GM13976 (cell line): Measurements from ENCODE around the gene USP25.

ENCODE experiments used
- DNase-seq: peaks from one replicate; pipeline ENCODE4 v3.0.0; 2012; ENCODE audit warnings: low spot score
- CTCF ChIP-seq: IDR thresholded peaks from 2 replicates; pipeline ENCODE4 v1.5.1; 2012; ENCODE audit warnings: borderline replicate concordance, mild to moderate bottlenecking; ENCODE audit not compliant: insufficient read depth; ENCODE audit errors: extremely low read depth, missing control alignments, control extremely low read depth
- in situ Hi-C: fragments of 300-500 bp; cut with MboI; formaldehyde crosslinking; loops from one replicate; pipeline ENCODE4 v1.12.0; 2022; ENCODE audit warnings: low sequenced_read_pairs, mixed read lengths, inconsistent platforms; ENCODE audit not compliant: unreplicated experiment

USP25 gene

GRCh38 chr21:15776818-15777217 is 47.0 kb downstream of the USP25 start:
- no peak for TF ChIP-seq CTCF
- in situ Hi-C loops = no loop called here
- no peak for DNase-seq

GRCh38 chr21:15781986-15782385 is 52.2 kb downstream of the USP25 start:
- TF ChIP-seq CTCF = no peak
- DNase-seq = no peak
- in situ Hi-C loops = no loop called here

- no peak for TF ChIP-seq CTCF
- in situ Hi-C loops = no loop called here
- DNase-seq = no peak
Observed at GRCh38 chr21:15788847-15789523, 59.2 kb downstream of the USP25 start.

GRCh38 chr21:15793109-15793508 is 63.3 kb downstream of the USP25 start:
- no peak for TF ChIP-seq CTCF
- in situ Hi-C loops = no loop called here
- DNase-seq = no peak

- in situ Hi-C loops = no loop called here
- TF ChIP-seq CTCF = no peak
Observed at GRCh38 chr21:15793550-15794235, 63.9 kb downstream of the USP25 start.

GRCh38 chr21:15794277-15794912 is 64.6 kb downstream of the USP25 start:
- in situ Hi-C loops = no loop called here
- DNase-seq = no peak
- no peak for TF ChIP-seq CTCF

More at GRCh38 chr21:15793550-15794235, 63.9 kb downstream of the USP25 start:
- DNase-seq = no peak
